Measurements from ENCODE around the gene PTCRA. TPM values are rescaled to one million over a fixed set of nuclear protein-coding genes. Genes with fewer than 3 reads are reported as not detected.
A peak's percentile ranks its signal among the peaks of the same experiment; 100 is the strongest.

Gene PTCRA
- total and polyA plus RNA-seq, 2 experiments from 2014 or later = not detected

DNA sequence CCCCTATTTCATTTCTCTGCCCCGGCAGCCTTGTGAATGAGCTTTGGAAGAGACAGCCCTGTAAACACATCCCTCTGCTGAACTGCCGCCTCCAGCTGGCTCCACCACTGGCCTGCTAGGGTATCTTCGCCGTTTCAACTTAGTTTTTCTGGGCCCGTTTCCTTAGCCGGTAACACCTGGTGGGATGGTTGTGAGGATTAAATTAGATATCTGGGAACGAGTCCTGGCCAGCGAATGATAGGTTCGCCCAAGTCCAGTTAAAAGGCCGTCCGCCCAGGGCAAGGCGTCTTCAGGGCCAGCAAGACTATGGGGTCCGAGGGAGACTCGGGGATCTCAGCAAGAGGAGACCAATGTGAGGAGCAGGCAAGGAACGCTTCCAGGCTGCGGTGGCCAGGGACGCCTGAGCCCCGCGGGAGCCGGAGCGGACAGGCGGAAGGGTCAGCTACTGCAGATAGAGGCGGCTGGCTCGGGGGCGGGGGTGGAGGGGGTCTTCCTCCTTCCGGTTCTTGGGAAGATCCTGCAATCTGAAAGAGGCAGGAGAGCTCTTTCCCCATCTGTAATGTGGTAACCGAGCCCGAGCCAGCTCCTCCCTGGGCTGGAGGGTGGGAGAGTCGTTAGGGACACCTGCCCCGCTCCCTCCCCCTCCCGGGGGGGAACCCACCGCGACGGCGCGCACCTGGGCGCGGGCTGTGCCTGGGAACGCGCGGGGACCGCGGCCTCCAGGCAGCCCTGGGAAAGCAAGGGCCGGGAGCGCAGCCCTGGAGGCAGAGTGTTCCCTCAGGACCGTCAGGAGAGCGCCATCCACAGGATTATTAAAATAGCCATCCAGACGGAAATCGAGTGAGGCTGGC lies 4.5 kb upstream of the PTCRA start:
- peak; percentile 90 for ATAC-seq
- Mint-ChIP-seq H3K27ac (peak overlapping the region; percentile 96), H3K4me1 (no peaks in the 10 kb centered on the region), H3K9me3 (no peaks in the 10 kb centered on the region), H3K27me3 (ENCODE audit: insufficient read depth, low read depth, poor library complexity) (peaks cover 8% of the 10 kb centered on the region), H3K36me3 (ENCODE audit: low read depth) (no peaks in the 10 kb centered on the region), H3K4me3 (peak overlapping the region; percentile 86)
- no peaks in the 10 kb centered on the region for H3K79me2 ChIP-seq (replicated peaks; ENCODE audit: insufficient read depth)
- no peaks in the 10 kb centered on the region for H4K20me1 ChIP-seq (replicated peaks; ENCODE audit: insufficient read depth)
- TF ChIP-seq CREB1 (CRISPR knock-in tag; IDR thresholded peaks at IDR 0.05; ENCODE audit: low read depth) (no peak), CTCF (conservative IDR thresholded peaks at IDR 0.05; ENCODE audit: low read depth in 2 of 2) (peak; percentile 46 to 60), POLR2AphosphoS5 (IDR thresholded peaks at IDR 0.05; ENCODE audit: low read depth) (peak; percentile 71), ETS1 (IDR thresholded peaks at IDR 0.05) (0 out of 2 replicates have a peak, but pooled peaks have one; percentile 9), STAT1 (IDR thresholded peaks at IDR 0.05; ENCODE audit: unreplicated experiment) (no peak)
- peak; percentile 94 for DNase-seq (ENCODE audit: low spot score)
- H3K36me3 ChIP-seq (ENCODE audit: insufficient read depth) = no peaks in the 10 kb centered on the region
- peak overlapping the region; percentile 91 for H2AFZ ChIP-seq
- no peaks in the 10 kb centered on the region for H3K9me2 ChIP-seq (ENCODE audit: insufficient read depth)
- no peaks in the 10 kb centered on the region for H3K27me3 ChIP-seq (ENCODE audit: insufficient read depth)
- peak overlapping the region; percentile 86 for H3K4me2 ChIP-seq
- no peaks in the 10 kb centered on the region; the same call in 1 of the 2 replicates for H3K4me1 ChIP-seq (ENCODE audit: insufficient read depth)
- H3F3A ChIP-seq (replicated peaks; ENCODE audit: low read depth) = peaks cover 3% of the 10 kb centered on the region; the same call in 1 of the 2 replicates
- peak overlapping the region; percentile 93 for H3K27ac ChIP-seq (ENCODE audit: low read depth)
- peak overlapping the region; percentile 71 for H3K4me3 ChIP-seq

DNA sequence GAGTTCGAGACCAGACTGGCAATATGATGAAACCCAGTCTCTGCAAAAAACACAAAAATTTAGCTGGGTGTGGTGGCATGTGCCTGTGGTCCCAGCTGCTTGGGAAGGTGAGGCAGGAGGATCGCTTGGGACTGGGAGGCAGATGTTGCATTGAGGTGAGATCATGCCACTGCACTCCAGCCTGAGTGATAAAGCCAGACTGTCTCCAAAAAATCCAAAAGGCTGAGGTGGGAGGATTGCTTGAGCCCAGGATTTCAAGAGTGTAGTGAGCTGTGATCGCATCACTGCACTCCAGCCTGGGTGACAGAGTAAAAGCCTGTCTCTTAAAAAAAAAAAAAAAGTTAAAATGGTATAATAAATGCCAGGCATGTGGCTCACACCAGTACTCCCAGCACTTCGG lies 1.3 kb upstream of the PTCRA start:
- H3K79me2 ChIP-seq (replicated peaks; ENCODE audit: insufficient read depth) = no peaks in the 10 kb centered on the region
- no peaks in the 10 kb centered on the region for H3K9me2 ChIP-seq (ENCODE audit: insufficient read depth)
- Mint-ChIP-seq H3K27me3 (ENCODE audit: insufficient read depth, low read depth, poor library complexity) (peaks cover 8% of the 10 kb centered on the region), H3K4me1 (no peaks in the 10 kb centered on the region), H3K36me3 (ENCODE audit: low read depth) (no peaks in the 10 kb centered on the region), H3K4me3 (no peak overlapping the region), H3K9me3 (no peaks in the 10 kb centered on the region), H3K27ac (peak overlapping the region; percentile 70; the same call in 1 of the 2 replicates)
- no peak for ATAC-seq
- no peaks in the 10 kb centered on the region; the same call in 1 of the 2 replicates for H3K4me1 ChIP-seq (ENCODE audit: insufficient read depth)
- no peaks in the 10 kb centered on the region for H4K20me1 ChIP-seq (replicated peaks; ENCODE audit: insufficient read depth)
- H3K4me2 ChIP-seq = no peak overlapping the region
- H3K27me3 ChIP-seq (ENCODE audit: insufficient read depth) = no peaks in the 10 kb centered on the region
- H3K36me3 ChIP-seq (ENCODE audit: insufficient read depth) = no peaks in the 10 kb centered on the region
- H3K4me3 ChIP-seq = no peak overlapping the region
- peaks cover 3% of the 10 kb centered on the region; the same call in 1 of the 2 replicates for H3F3A ChIP-seq (replicated peaks; ENCODE audit: low read depth)
- no peak for DNase-seq (ENCODE audit: low spot score)
- H2AFZ ChIP-seq = peak overlapping the region; percentile 59; the same call in 1 of the 2 replicates
- H3K27ac ChIP-seq (ENCODE audit: low read depth) = no peak overlapping the region
- TF ChIP-seq ETS1 (IDR thresholded peaks at IDR 0.05) (no peak), ZNF462 (CRISPR knock-in tag; IDR thresholded peaks at IDR 0.05) (no peak)
